Measurements from ENCODE around the gene PDZD2. TPM values are rescaled to one million over a fixed set of nuclear protein-coding genes. Genes with fewer than 3 reads are reported as not detected.
"Not testable (repeated sequence)": the region's sequence is repeated elsewhere in the genome, so short reads cannot be mapped to it uniquely, and the experiment has no call there.

The PDZD2 gene
- total RNA-seq, 2 donors from 2014 or later = 4.5 to 15.7 TPM

GRCh38 chr5:32030686-32031085 is 391.8 kb downstream of the PDZD2 start:
- no peak for ATAC-seq (ENCODE audit: insufficient number of reproducible peaks, low FRiP score, low read depth)
- no peak for TF ChIP-seq CTCF (IDR thresholded peaks at IDR 0.05)
- Histone ChIP-seq H3K27me3 (replicated peaks; ENCODE audit: insufficient read depth) (no peaks in the 10 kb centered on the region), H3K9me3 (no peaks in the 10 kb centered on the region), H3K4me1 (ENCODE audit: control insufficient read depth in 1 of 2, low read depth in 2 of 2) (peaks cover 23 to 38% of the 10 kb centered on the region in 2 donors), H3K4me3 (no peak overlapping the region), H3K36me3 (no peaks in the 10 kb centered on the region), H3K27ac (no peak overlapping the region)
- no peak for DNase-seq (ENCODE audit: low spot score)

GRCh38 chr5:32031089-32031488 is 392.2 kb downstream of the PDZD2 start:
- Histone ChIP-seq H3K4me3 (no peak overlapping the region), H3K27me3 (replicated peaks; ENCODE audit: insufficient read depth) (no peaks in the 10 kb centered on the region), H3K36me3 (no peaks in the 10 kb centered on the region), H3K9me3 (no peaks in the 10 kb centered on the region), H3K27ac (no peak overlapping the region), H3K4me1 (ENCODE audit: control insufficient read depth in 1 of 2, low read depth in 2 of 2) (peaks cover 23 to 38% of the 10 kb centered on the region in 2 donors)
- ATAC-seq (ENCODE audit: insufficient number of reproducible peaks, low FRiP score, low read depth) (no peak), DNase-seq (ENCODE audit: low spot score) (no peak)
- TF ChIP-seq CTCF (IDR thresholded peaks at IDR 0.05) = no peak

GRCh38 chr5:32038523-32038922 is 399.6 kb downstream of the PDZD2 start:
- Histone ChIP-seq H3K27me3 (replicated peaks; ENCODE audit: insufficient read depth) (no peaks in the 10 kb centered on the region), H3K4me1 (ENCODE audit: control insufficient read depth in 1 of 2, low read depth in 2 of 2) (no peaks in the 10 kb centered on the region), H3K9me3 (no peaks in the 10 kb centered on the region), H3K4me3 (no peak overlapping the region), H3K36me3 (no peaks in the 10 kb centered on the region), H3K27ac (no peak overlapping the region)
- TF ChIP-seq CTCF (IDR thresholded peaks at IDR 0.05) = no peak
- no peak for DNase-seq (ENCODE audit: low spot score)
- ATAC-seq (ENCODE audit: insufficient number of reproducible peaks, low FRiP score, low read depth) = no peak

- not testable (repeated sequence) for H3K27me3 ChIP-seq (replicated peaks; ENCODE audit: insufficient read depth); H3K36me3 ChIP-seq; H3K4me1 ChIP-seq (ENCODE audit: control insufficient read depth in 1 of 2, low read depth in 2 of 2); DNase-seq (ENCODE audit: low spot score); H3K4me3 ChIP-seq; ATAC-seq (ENCODE audit: insufficient number of reproducible peaks, low FRiP score, low read depth); H3K27ac ChIP-seq; H3K9me3 ChIP-seq
Observed at GRCh38 chr5:32039133-32039532, 400.2 kb downstream of the PDZD2 start.

- DNase-seq (ENCODE audit: low spot score); H3K9me3 ChIP-seq; H3K27me3 ChIP-seq (replicated peaks; ENCODE audit: insufficient read depth); ATAC-seq (ENCODE audit: insufficient number of reproducible peaks, low FRiP score, low read depth); H3K27ac ChIP-seq; H3K4me3 ChIP-seq; H3K4me1 ChIP-seq (ENCODE audit: control insufficient read depth in 1 of 2, low read depth in 2 of 2); H3K36me3 ChIP-seq: not testable (repeated sequence)
Observed at GRCh38 chr5:32039601-32040000, 400.7 kb downstream of the PDZD2 start.

GRCh38 chr5:32040181-32040695 is 401.3 kb downstream of the PDZD2 start:
- not testable (repeated sequence) for H3K9me3 ChIP-seq; ATAC-seq (ENCODE audit: insufficient number of reproducible peaks, low FRiP score, low read depth); H3K4me1 ChIP-seq (ENCODE audit: control insufficient read depth in 1 of 2, low read depth in 2 of 2); H3K27ac ChIP-seq; H3K27me3 ChIP-seq (replicated peaks; ENCODE audit: insufficient read depth); H3K4me3 ChIP-seq; DNase-seq (ENCODE audit: low spot score); H3K36me3 ChIP-seq

- ATAC-seq (ENCODE audit: insufficient number of reproducible peaks, low FRiP score, low read depth) (no peak), DNase-seq (ENCODE audit: low spot score) (no peak)
Observed at GRCh38 chr5:32042551-32042961, 403.6 kb downstream of the PDZD2 start.

More at GRCh38 chr5:32042551-32042961, 403.6 kb downstream of the PDZD2 start:
- Histone ChIP-seq H3K9me3 (no peaks in the 10 kb centered on the region), H3K27me3 (replicated peaks; ENCODE audit: insufficient read depth) (no peaks in the 10 kb centered on the region), H3K27ac (no peak overlapping the region), H3K4me1 (ENCODE audit: control insufficient read depth in 1 of 2, low read depth in 2 of 2) (no peaks in the 10 kb centered on the region), H3K36me3 (no peaks in the 10 kb centered on the region), H3K4me3 (no peak overlapping the region)
- no peak for TF ChIP-seq CTCF (IDR thresholded peaks at IDR 0.05)
